Stimulated activated naive CD8-positive, alpha-beta T cell treated with anti-CD3 and anti-CD28 coated beads, Interleukin-15, amount 100 ng/mL, for 72 hours (primary cell): ENCODE data around the gene DLGAP4.
"Not testable (repeated sequence)": the region's sequence is repeated elsewhere in the genome, so short reads cannot be mapped to it uniquely, and the experiment has no call there.

Experiments used
- ATAC-seq: fragments of 150-1000 bp; cut with Tn5 transposase; 2 replicates; pipeline ENCODE4 v1.10.0; 2021; ENCODE audit warnings: mild to moderate bottlenecking, moderate library complexity
- DNase-seq, 2 donors: peaks; one replicate each; pipeline ENCODE4 v3.0.0; 2021 to 2022
- H3K27ac Mint-ChIP-seq, 2 donors: one replicate each; pipeline ENCODE4 v1.8.0; 2022; ENCODE audit warnings: mild to moderate bottlenecking in 2 of 2, mixed read lengths in 2 of 2, moderate library complexity in 2 of 2
- H3K27me3 Mint-ChIP-seq: one replicate; pipeline ENCODE4 v1.8.0; 2022; ENCODE audit warnings: mixed read lengths
- H3K4me1 Mint-ChIP-seq: one replicate; pipeline ENCODE4 v1.8.0; 2022; ENCODE audit warnings: mild to moderate bottlenecking, mixed read lengths
- H3K4me3 Mint-ChIP-seq, 2 donors: one replicate each; pipeline ENCODE4 v1.8.0; 2022; ENCODE audit warnings: mild to moderate bottlenecking in 2 of 2, mixed read lengths in 2 of 2, moderate library complexity in 1 of 2
- H3K9me3 Mint-ChIP-seq, 2 donors: one replicate each; pipeline ENCODE4 v1.8.0; 2022; ENCODE audit warnings: mixed read lengths in 2 of 2

The DLGAP4 gene

GRCh38 chr20:36367370-36367745 is 61.2 kb downstream of the DLGAP4 start:
- no peak for ATAC-seq
- H3K27ac Mint-ChIP-seq: no peak overlapping the region
- no peaks in the 10 kb centered on the region for H3K9me3 Mint-ChIP-seq
- H3K27me3 Mint-ChIP-seq: peaks cover 13% of the 10 kb centered on the region
- H3K4me1 Mint-ChIP-seq: no peaks in the 10 kb centered on the region
- no peak for DNase-seq
- no peak overlapping the region for H3K4me3 Mint-ChIP-seq

- H3K27me3 Mint-ChIP-seq: peaks cover 13% of the 10 kb centered on the region
- no peak overlapping the region for H3K27ac Mint-ChIP-seq
- no peak overlapping the region for H3K4me3 Mint-ChIP-seq
- no peaks in the 10 kb centered on the region for H3K4me1 Mint-ChIP-seq
- H3K9me3 Mint-ChIP-seq: no peaks in the 10 kb centered on the region
- DNase-seq (no peak), ATAC-seq (no peak)
Measured at GRCh38 chr20:36367907-36368799, 62.0 kb downstream of the DLGAP4 start.

GRCh38 chr20:36368869-36369268 is 62.7 kb downstream of the DLGAP4 start:
- ATAC-seq (no peak), DNase-seq (no peak)
- peaks cover 13% of the 10 kb centered on the region for H3K27me3 Mint-ChIP-seq
- H3K4me3 Mint-ChIP-seq: no peak overlapping the region
- no peaks in the 10 kb centered on the region for H3K4me1 Mint-ChIP-seq
- no peak overlapping the region for H3K27ac Mint-ChIP-seq
- no peaks in the 10 kb centered on the region for H3K9me3 Mint-ChIP-seq

- Mint-ChIP-seq H3K27ac (no peak overlapping the region), H3K4me3 (no peak overlapping the region), H3K4me1 (no peaks in the 10 kb centered on the region), H3K9me3 (no peaks in the 10 kb centered on the region), H3K27me3 (peaks cover 13% of the 10 kb centered on the region)
- ATAC-seq (no peak), DNase-seq (no peak)
Measured at GRCh38 chr20:36369739-36370138, 63.6 kb downstream of the DLGAP4 start.

- H3K4me1 Mint-ChIP-seq: no peaks in the 10 kb centered on the region
- DNase-seq: no peak
- no peaks in the 10 kb centered on the region for H3K9me3 Mint-ChIP-seq
- peaks cover 13% of the 10 kb centered on the region for H3K27me3 Mint-ChIP-seq
- no peak overlapping the region for H3K4me3 Mint-ChIP-seq
- ATAC-seq: no peak
- H3K27ac Mint-ChIP-seq: no peak overlapping the region
Measured at GRCh38 chr20:36370991-36371790, 65.1 kb downstream of the DLGAP4 start.

- H3K27me3 Mint-ChIP-seq: peaks cover 24% of the 10 kb centered on the region
- ATAC-seq (no peak), DNase-seq (no peak)
- H3K4me3 Mint-ChIP-seq: no peak overlapping the region
- H3K4me1 Mint-ChIP-seq: no peaks in the 10 kb centered on the region
- H3K9me3 Mint-ChIP-seq: no peaks in the 10 kb centered on the region
- H3K27ac Mint-ChIP-seq: no peak overlapping the region
Measured at GRCh38 chr20:36372666-36373065, 66.5 kb downstream of the DLGAP4 start.

GRCh38 chr20:36373089-36373488 is 67.0 kb downstream of the DLGAP4 start:
- Mint-ChIP-seq H3K4me1 (no peaks in the 10 kb centered on the region), H3K27me3 (peaks cover 24% of the 10 kb centered on the region), H3K4me3 (no peak overlapping the region), H3K9me3 (no peaks in the 10 kb centered on the region), H3K27ac (no peak overlapping the region)
- ATAC-seq (no peak), DNase-seq (no peak)

- DNase-seq: no peak
- peaks cover 41% of the 10 kb centered on the region for H3K27me3 Mint-ChIP-seq
- ATAC-seq: no peak
- H3K27ac Mint-ChIP-seq: no peak overlapping the region
- H3K9me3 Mint-ChIP-seq: no peaks in the 10 kb centered on the region
- H3K4me1 Mint-ChIP-seq: no peaks in the 10 kb centered on the region
- no peak overlapping the region for H3K4me3 Mint-ChIP-seq
Measured at GRCh38 chr20:36374995-36375394, 68.9 kb downstream of the DLGAP4 start.

GRCh38 chr20:36377348-36378326 is 71.5 kb downstream of the DLGAP4 start:
- H3K9me3 Mint-ChIP-seq: no peaks in the 10 kb centered on the region
- H3K27ac Mint-ChIP-seq: no peak overlapping the region
- no peaks in the 10 kb centered on the region for H3K4me1 Mint-ChIP-seq
- DNase-seq: no peak
- no peak for ATAC-seq
- H3K4me3 Mint-ChIP-seq: no peak overlapping the region
- peaks cover 36% of the 10 kb centered on the region for H3K27me3 Mint-ChIP-seq

- Mint-ChIP-seq H3K4me3 (no peak overlapping the region), H3K9me3 (no peaks in the 10 kb centered on the region), H3K27me3 (peaks cover 36% of the 10 kb centered on the region), H3K27ac (peak overlapping the region in 1 of 2 donors; percentile 13), H3K4me1 (no peaks in the 10 kb centered on the region)
- DNase-seq (no peak), ATAC-seq (no peak)
Measured at GRCh38 chr20:36378686-36379085, 72.5 kb downstream of the DLGAP4 start.

GRCh38 chr20:36379914-36380313 is 73.8 kb downstream of the DLGAP4 start:
- H3K27me3 Mint-ChIP-seq: peaks cover 36% of the 10 kb centered on the region
- DNase-seq: not testable (repeated sequence)

GRCh38 chr20:36384022-36384619 is 78.0 kb downstream of the DLGAP4 start:
- ATAC-seq: no peak
- Mint-ChIP-seq H3K4me3 (no peak overlapping the region), H3K9me3 (no peaks in the 10 kb centered on the region), H3K27me3 (peaks cover 23% of the 10 kb centered on the region), H3K4me1 (no peaks in the 10 kb centered on the region), H3K27ac (no peak overlapping the region)
- DNase-seq: peak; percentile 23 to 33

More at GRCh38 chr20:36379914-36380313, 73.8 kb downstream of the DLGAP4 start:
- not testable (repeated sequence) for H3K9me3 Mint-ChIP-seq, H3K4me1 Mint-ChIP-seq, H3K4me3 Mint-ChIP-seq, H3K27ac Mint-ChIP-seq, ATAC-seq

GRCh38 chr20:36385503-36385902 is 79.4 kb downstream of the DLGAP4 start:
- Mint-ChIP-seq H3K9me3 (no peaks in the 10 kb centered on the region), H3K4me1 (no peaks in the 10 kb centered on the region), H3K27ac (no peak overlapping the region), H3K4me3 (no peak overlapping the region), H3K27me3 (peaks cover 16% of the 10 kb centered on the region)
- DNase-seq (no peak), ATAC-seq (no peak)

GRCh38 chr20:36386236-36386635 is 80.1 kb downstream of the DLGAP4 start:
- H3K4me1 Mint-ChIP-seq: no peaks in the 10 kb centered on the region
- DNase-seq (no peak), ATAC-seq (no peak)
- H3K9me3 Mint-ChIP-seq: no peaks in the 10 kb centered on the region
- H3K27ac Mint-ChIP-seq: no peak overlapping the region
- H3K27me3 Mint-ChIP-seq: peaks cover 18% of the 10 kb centered on the region
- H3K4me3 Mint-ChIP-seq: no peak overlapping the region

- no peak overlapping the region for H3K4me3 Mint-ChIP-seq
- H3K27ac Mint-ChIP-seq: peak overlapping the region in 1 of 2 donors; percentile 3
- DNase-seq (no peak), ATAC-seq (no peak)
- peaks cover 26% of the 10 kb centered on the region for H3K27me3 Mint-ChIP-seq
- no peaks in the 10 kb centered on the region for H3K9me3 Mint-ChIP-seq
- H3K4me1 Mint-ChIP-seq: no peaks in the 10 kb centered on the region
Measured at GRCh38 chr20:36390269-36390668, 84.1 kb downstream of the DLGAP4 start.
